HG02610 (cell line): ENCODE results near the gene WDR17.
A peak's percentile ranks its signal among the peaks of the same experiment; 100 is the strongest.

Source experiments
- ATAC-seq: cut with Tn5 transposase; IDR thresholded peaks from one replicate; pipeline ENCODE4 v1.9.1; 2021; ENCODE audit warnings: mild to moderate bottlenecking, moderate library complexity; ENCODE audit not compliant: unreplicated experiment

The WDR17 gene

GRCh38 chr4:176084769-176085168, 19.1 kb downstream of the WDR17 start:
- ATAC-seq: no peak

- ATAC-seq: peak; percentile 75
Observed at GRCh38 chr4:176090115-176090514, 24.5 kb downstream of the WDR17 start.

GRCh38 chr4:176099314-176099713, 33.7 kb downstream of the WDR17 start:
- no peak for ATAC-seq

GRCh38 chr4:176102414-176103063, 36.9 kb downstream of the WDR17 start:
- ATAC-seq: no peak

- no peak for ATAC-seq
Observed at GRCh38 chr4:176107695-176108094, 42.1 kb downstream of the WDR17 start.

- ATAC-seq: peak; percentile 100
Observed at GRCh38 chr4:176123710-176124407, 58.2 kb downstream of the WDR17 start.

GRCh38 chr4:176125063-176125462, 59.4 kb downstream of the WDR17 start:
- ATAC-seq: no peak

GRCh38 chr4:176134670-176135069, 69.0 kb downstream of the WDR17 start:
- ATAC-seq: no peak

GRCh38 chr4:176137631-176138030, 72.0 kb downstream of the WDR17 start:
- no peak for ATAC-seq

- no peak for ATAC-seq
Observed at GRCh38 chr4:176139518-176139917, 73.9 kb downstream of the WDR17 start.

- no peak for ATAC-seq
Observed at GRCh38 chr4:176142253-176142652, 76.6 kb downstream of the WDR17 start.

GRCh38 chr4:176149680-176150355, 84.2 kb downstream of the WDR17 start:
- ATAC-seq: no peak

GRCh38 chr4:176150356-176150682, 84.7 kb downstream of the WDR17 start:
- no peak for ATAC-seq

- ATAC-seq: no peak
Observed at GRCh38 chr4:176150704-176151103, 85.1 kb downstream of the WDR17 start.

- no peak for ATAC-seq
Observed at GRCh38 chr4:176153124-176153523, 87.5 kb downstream of the WDR17 start.

- no peak for ATAC-seq
Observed at GRCh38 chr4:176156656-176157055, 91.0 kb downstream of the WDR17 start.

GRCh38 chr4:176163041-176163440, 97.4 kb downstream of the WDR17 start:
- ATAC-seq: no peak

GRCh38 chr4:176185051-176185450, 119.4 kb downstream of the WDR17 start:
- ATAC-seq: no peak

- peak; percentile 57 for ATAC-seq
Observed at GRCh38 chr4:176186067-176186466, 120.4 kb downstream of the WDR17 start.

- no peak for ATAC-seq
Observed at GRCh38 chr4:176186671-176187395, 121.2 kb downstream of the WDR17 start.

GRCh38 chr4:176187624-176188023, 122.0 kb downstream of the WDR17 start:
- no peak for ATAC-seq

GRCh38 chr4:176188654-176189053, 123.0 kb downstream of the WDR17 start:
- ATAC-seq: no peak
